CD14-positive monocyte (primary cell): ENCODE results near the gene RDX. TPM values are rescaled to one million over a fixed set of nuclear protein-coding genes. Genes with fewer than 3 reads are reported as not detected.
"Not testable (repeated sequence)": the region's sequence is repeated elsewhere in the genome, so short reads cannot be mapped to it uniquely, and the experiment has no call there.

Experiments used
- DNase-seq, 3 donors: peaks; one replicate each; pipeline ENCODE4 v3.0.0-alpha.2; 2011 to 2022
- H2AFZ ChIP-seq: 2 replicates; pipeline ENCODE4 v1.6.0; 2012; ENCODE audit warnings: mild to moderate bottlenecking, low read depth, low read length, inconsistent platforms; ENCODE audit not compliant: insufficient read depth, poor library complexity, severe bottlenecking
- H3K27ac ChIP-seq, 2 donors: 1 replicate in 1 of 2; 2 replicates in 1 of 2; pipeline ENCODE4 v1.5.1; 2012 to 2013; ENCODE audit warnings: low read length in 2 of 2, control low read depth in 1 of 2, inconsistent platforms in 1 of 2, low read depth in 1 of 2, mild to moderate bottlenecking in 1 of 2
- H3K27me3 ChIP-seq, 2 donors: one replicate each; pipeline versions ENCODE4 v1.6.0 to v1.6.1; 2011 to 2013; ENCODE audit warnings: low read length in 2 of 2; ENCODE audit not compliant: control insufficient read depth in 2 of 2, insufficient read depth in 2 of 2
- H3K36me3 ChIP-seq, 2 donors: replicated peaks in 1 of 2; 1 replicate in 1 of 2; 2 replicates in 1 of 2; pipeline versions ENCODE4 v1.5.1 to v1.6.1; 2012 to 2013; ENCODE audit warnings: low read length in 2 of 2, control low read depth in 1 of 2, inconsistent platforms in 1 of 2, mild to moderate bottlenecking in 1 of 2; ENCODE audit not compliant: insufficient read depth in 2 of 2, control insufficient read depth in 1 of 2
- H3K4me1 ChIP-seq, 2 donors: 1 replicate in 1 of 2; 2 replicates in 1 of 2; pipeline versions ENCODE4 v1.5.1 to v1.6.1; 2012 to 2013; ENCODE audit warnings: low read length in 2 of 2, control low read depth in 1 of 2, inconsistent platforms in 1 of 2, mild to moderate bottlenecking in 1 of 2, moderate library complexity in 1 of 2; ENCODE audit not compliant: insufficient read depth in 2 of 2, control insufficient read depth in 1 of 2
- H3K4me2 ChIP-seq: replicated peaks from 2 replicates; pipeline ENCODE3; 2012; ENCODE audit warnings: low read length, moderate library complexity, mild to moderate bottlenecking; ENCODE audit not compliant: poor library complexity, severe bottlenecking; ENCODE audit errors: extremely low read depth
- H3K4me3 ChIP-seq, 3 experiments: fragments of 200-600 bp in 1 of 3; sonication (generic) in 1 of 3; replicated peaks in 1 of 3; 1 replicate in 2 of 3; 2 replicates in 1 of 3; pipeline ENCODE4 v1.5.1; 2011 to 2013; ENCODE audit warnings: low read length in 3 of 3, mild to moderate bottlenecking in 3 of 3, control low read depth in 2 of 3, low read depth in 2 of 3, inconsistent platforms in 1 of 3, moderate library complexity in 1 of 3
- H3K79me2 ChIP-seq: 2 replicates; pipeline ENCODE4 v1.6.0; 2012; ENCODE audit warnings: mild to moderate bottlenecking, control low read depth, inconsistent platforms, low read length, moderate library complexity; ENCODE audit not compliant: insufficient read depth
- H3K9ac ChIP-seq: 2 replicates; pipeline ENCODE4 v1.6.0; 2017; ENCODE audit warnings: low read length, mild to moderate bottlenecking; ENCODE audit not compliant: insufficient read depth, poor library complexity, severe bottlenecking
- H3K9me3 ChIP-seq, 2 donors: replicated peaks in 1 of 2; 1 replicate in 1 of 2; 2 replicates in 1 of 2; pipeline versions ENCODE4 v1.5.1 to v1.6.1; 2012 to 2013; ENCODE audit warnings: low read length in 2 of 2, control low read depth in 1 of 2; ENCODE audit not compliant: control insufficient read depth in 1 of 2, insufficient read depth in 1 of 2
- H4K20me1 ChIP-seq: 2 replicates; pipeline ENCODE4 v1.6.0; 2012; ENCODE audit warnings: mild to moderate bottlenecking, low read length, control low read depth, moderate library complexity; ENCODE audit not compliant: insufficient read depth
- H3K27ac Mint-ChIP-seq, 7 donors: one replicate each; pipeline ENCODE4 v1.8.0; 2020; ENCODE audit warnings: mild to moderate bottlenecking in 7 of 7, mixed read lengths in 7 of 7, moderate library complexity in 6 of 7, inconsistent platforms in 2 of 7
- H3K27me3 Mint-ChIP-seq, 3 donors: one replicate each; pipeline ENCODE4 v1.8.0; 2021 to 2022; ENCODE audit warnings: low read depth in 3 of 3, mild to moderate bottlenecking in 3 of 3, mixed read lengths in 3 of 3, moderate library complexity in 3 of 3, inconsistent platforms in 1 of 3
- H3K36me3 Mint-ChIP-seq, 2 donors: one replicate each; pipeline ENCODE4 v1.8.0; 2020; ENCODE audit warnings: mixed read lengths in 2 of 2, inconsistent platforms in 1 of 2, mild to moderate bottlenecking in 1 of 2
- H3K4me1 Mint-ChIP-seq: one replicate; pipeline ENCODE4 v1.8.0; 2020; ENCODE audit warnings: mild to moderate bottlenecking, mixed read lengths
- H3K4me3 Mint-ChIP-seq, 2 donors: one replicate each; pipeline ENCODE4 v1.8.0; 2020; ENCODE audit warnings: mild to moderate bottlenecking in 2 of 2, mixed read lengths in 2 of 2, moderate library complexity in 1 of 2
- H3K9me3 Mint-ChIP-seq, 7 donors: one replicate each; pipeline ENCODE4 v1.8.0; 2020 to 2022; ENCODE audit warnings: mixed read lengths in 7 of 7, mild to moderate bottlenecking in 6 of 7, moderate library complexity in 6 of 7, inconsistent platforms in 2 of 7
- WGBS: methylation state at CpG from one replicate; pipeline ENCODE4 v1.1.5; 2013; ENCODE audit warnings: missing lambda C conversion rate; ENCODE audit not compliant: insufficient coverage; 5-methylcytosine and 5-hydroxymethylcytosine counted together
- intact Hi-C, 2 donors: fragments of 100-400 bp; cut with micrococcal nuclease; formaldehyde crosslinking; loops; one replicate each; pipeline versions ENCODE4 v1.15.0 to v1.15.1; 2023
- polyA plus RNA-seq, 3 donors: library from polyadenylated mRNA; depleted of rRNA in 1 of 3; unstranded in 2 of 3; stranded (reverse) in 1 of 3; fragments of 300-500 nt in 2 of 3; fragments of >200 nt in 1 of 3; fragmentation: Illumina TruSeq in 2 of 3; gene quantifications; 1 replicate in 2 of 3; 2 replicates in 1 of 3; pipeline ENCODE4 v1.2.3, GENCODE V29; 2012 to 2021
- TF ChIP-seq, protein P1 (sequence below): fragments of 200-600 bp; IDR thresholded peaks from one replicate; pipeline ENCODE4 v1.8.0; 2022; ENCODE audit warnings: antibody characterized with exemption, mild to moderate bottlenecking

The RDX gene
- polyA plus RNA-seq, 3 donors: 11.9 to 22.0 (median 20.9) TPM

DNA sequence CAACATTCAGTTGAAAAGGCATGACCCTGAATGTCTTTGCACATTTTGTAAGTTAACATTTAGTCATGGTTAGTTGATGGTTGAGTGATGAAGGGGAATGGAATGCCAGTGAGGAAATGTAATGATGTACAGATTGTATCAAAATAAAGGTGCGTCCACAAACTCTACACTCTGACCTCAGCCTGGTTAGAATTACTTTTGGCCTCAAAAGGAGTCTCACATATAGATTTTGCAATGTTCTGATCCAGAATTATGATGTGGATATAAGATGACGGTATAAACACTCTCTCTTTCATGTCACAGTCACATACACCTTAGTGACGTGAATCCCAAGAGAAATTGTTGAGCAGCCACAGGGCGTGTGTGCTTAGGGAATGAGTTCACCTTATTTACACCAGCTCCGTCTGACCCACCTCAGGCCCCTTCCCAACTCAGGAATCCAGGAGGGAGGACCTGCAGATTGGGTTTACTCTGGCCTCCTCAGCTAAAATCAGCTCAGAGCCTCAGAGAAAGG, 100.1 kb downstream of the RDX start:
- H3K79me2 ChIP-seq: no peaks in the 10 kb centered on the region
- Mint-ChIP-seq H3K9me3 (peaks cover 0 to 2% (median 0%) of the 10 kb centered on the region in 7 donors), H3K4me3 (no peak overlapping the region), H3K27ac (no peak overlapping the region), H3K36me3 (no peaks in the 10 kb centered on the region), H3K27me3 (peaks cover 0 to 3% (median 3%) of the 10 kb centered on the region in 3 donors), H3K4me1 (peaks cover 10% of the 10 kb centered on the region)
- H3K9ac ChIP-seq: no peak overlapping the region
- DNase-seq: no peak
- intact Hi-C loops: no loop called here
- TF ChIP-seq, protein P1, sequence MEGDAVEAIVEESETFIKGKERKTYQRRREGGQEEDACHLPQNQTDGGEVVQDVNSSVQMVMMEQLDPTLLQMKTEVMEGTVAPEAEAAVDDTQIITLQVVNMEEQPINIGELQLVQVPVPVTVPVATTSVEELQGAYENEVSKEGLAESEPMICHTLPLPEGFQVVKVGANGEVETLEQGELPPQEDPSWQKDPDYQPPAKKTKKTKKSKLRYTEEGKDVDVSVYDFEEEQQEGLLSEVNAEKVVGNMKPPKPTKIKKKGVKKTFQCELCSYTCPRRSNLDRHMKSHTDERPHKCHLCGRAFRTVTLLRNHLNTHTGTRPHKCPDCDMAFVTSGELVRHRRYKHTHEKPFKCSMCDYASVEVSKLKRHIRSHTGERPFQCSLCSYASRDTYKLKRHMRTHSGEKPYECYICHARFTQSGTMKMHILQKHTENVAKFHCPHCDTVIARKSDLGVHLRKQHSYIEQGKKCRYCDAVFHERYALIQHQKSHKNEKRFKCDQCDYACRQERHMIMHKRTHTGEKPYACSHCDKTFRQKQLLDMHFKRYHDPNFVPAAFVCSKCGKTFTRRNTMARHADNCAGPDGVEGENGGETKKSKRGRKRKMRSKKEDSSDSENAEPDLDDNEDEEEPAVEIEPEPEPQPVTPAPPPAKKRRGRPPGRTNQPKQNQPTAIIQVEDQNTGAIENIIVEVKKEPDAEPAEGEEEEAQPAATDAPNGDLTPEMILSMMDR: no peak
- no peaks in the 10 kb centered on the region for H3K36me3 ChIP-seq
- no peak overlapping the region for H3K4me2 ChIP-seq
- no peak overlapping the region for H3K27ac ChIP-seq
- WGBS: no CpG with 5 or more reads among the region's 5 CpGs
- H2AFZ ChIP-seq: no peak overlapping the region
- no peaks in the 10 kb centered on the region for H3K9me3 ChIP-seq
- H4K20me1 ChIP-seq: no peaks in the 10 kb centered on the region
- peaks cover 0 to 5% of the 10 kb centered on the region in 2 donors for H3K4me1 ChIP-seq
- H3K4me3 ChIP-seq: no peak overlapping the region
- no peaks in the 10 kb centered on the region for H3K27me3 ChIP-seq

DNA sequence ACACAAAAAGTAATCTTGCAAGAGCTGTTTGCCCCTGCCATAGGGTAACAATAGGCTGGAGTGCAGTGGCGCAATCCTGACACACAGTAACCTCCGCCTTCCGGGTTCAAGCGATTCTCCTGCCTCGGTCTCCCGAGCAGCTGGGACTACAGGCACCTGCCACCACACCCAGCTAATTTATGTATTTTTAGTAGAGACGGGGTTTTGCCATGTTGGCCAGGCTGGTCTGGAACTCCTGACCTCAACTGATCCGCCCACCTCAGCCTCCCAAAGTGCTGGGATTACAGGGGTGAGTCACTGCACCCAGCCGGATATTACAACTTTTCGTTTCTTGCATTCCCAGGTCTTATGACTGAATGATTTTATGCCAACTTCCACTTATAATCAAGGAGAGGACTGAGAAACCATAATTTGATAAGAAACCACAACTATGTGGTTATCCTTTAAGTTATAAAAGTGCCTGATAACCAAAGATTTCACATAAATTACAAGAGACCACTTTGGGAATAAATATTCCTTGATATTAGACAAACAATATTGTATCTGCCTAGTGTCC, 102.1 kb downstream of the RDX start:
- H3K4me1 Mint-ChIP-seq, H3K27ac ChIP-seq, H3K36me3 Mint-ChIP-seq, H3K9ac ChIP-seq, H3K27me3 Mint-ChIP-seq, H3K79me2 ChIP-seq, H3K4me1 ChIP-seq, H4K20me1 ChIP-seq, H3K36me3 ChIP-seq, H3K9me3 ChIP-seq, intact Hi-C loops, H2AFZ ChIP-seq, H3K9me3 Mint-ChIP-seq, H3K27me3 ChIP-seq: not testable (repeated sequence)
- Histone ChIP-seq H3K4me2 (peak overlapping the region; percentile 9), H3K4me3 (peak overlapping the region in 1 of 3 experiments; percentile 13)
- peak in 2 of 3 donors; percentile 8 to 43 for DNase-seq
- Mint-ChIP-seq H3K27ac (peak overlapping the region in 2 of 7 donors; percentile 16 to 76), H3K4me3 (peak overlapping the region; percentile 32 to 51)
- no CpG with 5 or more reads among the region's 10 CpGs for WGBS

DNA sequence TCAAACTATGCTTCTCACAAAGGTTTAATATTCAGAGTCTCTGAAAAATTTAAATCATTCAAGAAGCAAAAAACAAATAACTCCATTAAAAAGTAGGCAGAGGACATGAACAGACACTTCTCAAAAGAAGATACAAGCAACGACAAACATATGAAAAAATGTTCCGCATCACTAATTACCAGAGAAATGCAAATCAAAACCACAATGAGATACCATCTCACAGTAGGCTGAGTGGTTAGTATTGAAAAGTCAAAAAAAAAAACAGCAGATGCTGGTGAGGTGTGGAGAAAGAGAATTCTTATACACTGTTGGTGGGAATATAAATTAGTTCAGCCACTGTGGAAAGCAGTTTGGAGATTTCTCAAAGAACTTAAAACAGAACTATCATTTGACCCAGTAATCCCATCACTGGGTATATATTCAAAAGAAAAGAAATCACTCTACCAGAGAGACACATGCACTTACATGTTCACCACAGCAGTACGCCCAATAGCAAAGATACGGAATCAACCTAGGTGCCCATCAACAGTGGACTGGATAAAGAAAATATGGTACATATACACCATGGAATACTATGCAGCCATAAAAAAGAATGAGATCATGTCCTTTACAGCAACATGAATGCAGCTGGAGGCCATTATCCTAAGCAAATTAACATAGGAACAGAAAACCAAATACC, 103.7 kb downstream of the RDX start:
- H3K36me3 ChIP-seq, H3K4me3 Mint-ChIP-seq, H3K9ac ChIP-seq, H3K27me3 Mint-ChIP-seq, intact Hi-C loops, H2AFZ ChIP-seq, H3K4me1 Mint-ChIP-seq, H3K4me1 ChIP-seq, H3K4me2 ChIP-seq, H3K79me2 ChIP-seq, H3K4me3 ChIP-seq, H3K27ac Mint-ChIP-seq, H3K9me3 Mint-ChIP-seq, H3K27ac ChIP-seq, H3K36me3 Mint-ChIP-seq, DNase-seq, H4K20me1 ChIP-seq, H3K9me3 ChIP-seq, H3K27me3 ChIP-seq: not testable (repeated sequence)
- no CpG with 5 or more reads among the region's 4 CpGs for WGBS
